Activated naive CD4-positive, alpha-beta T cell treated with Interleukin-2 at 50 U/mL for 16 hours (primary cell): Measurements from ENCODE around the gene OVCH1.
"Not testable (repeated sequence)": the region's sequence is repeated elsewhere in the genome, so short reads cannot be mapped to it uniquely, and the experiment has no call there.

Source experiments
- DNase-seq: peaks from one replicate; pipeline ENCODE4 v3.0.0-alpha.2; 2020

The OVCH1 gene

GRCh38 chr12:29396774-29397173 lies 100.7 kb downstream of the OVCH1 start:
- no peak for DNase-seq

- DNase-seq = no peak
These were observed 102.1 kb downstream of the OVCH1 start for GRCh38 chr12:29395356-29395755.

GRCh38 chr12:29390419-29390818 lies 107.1 kb downstream of the OVCH1 start:
- peak; percentile 19 for DNase-seq

- no peak for DNase-seq
These were observed 108.1 kb downstream of the OVCH1 start for GRCh38 chr12:29389295-29389919.

GRCh38 chr12:29386084-29386680 lies 111.3 kb downstream of the OVCH1 start:
- not testable (repeated sequence) for DNase-seq

GRCh38 chr12:29385194-29385593 lies 112.3 kb downstream of the OVCH1 start:
- DNase-seq = not testable (repeated sequence)

GRCh38 chr12:29382251-29382650 lies 115.2 kb downstream of the OVCH1 start:
- DNase-seq = no peak

- DNase-seq = peak; percentile 87
These were observed 116.7 kb downstream of the OVCH1 start, which contains the start of gene ERGIC2 for GRCh38 chr12:29380536-29381523. Gene ERGIC2, minus strand, starts transcription at chr12:29381172. Its CDS starts 9,539 bp downstream, at chr12:29371633.
